ENCODE measurements around the gene TRIM15.
"Not testable (repeated sequence)": the region's sequence is repeated elsewhere in the genome, so short reads cannot be mapped to it uniquely, and the experiment has no call there.

The TRIM15 gene

DNA sequence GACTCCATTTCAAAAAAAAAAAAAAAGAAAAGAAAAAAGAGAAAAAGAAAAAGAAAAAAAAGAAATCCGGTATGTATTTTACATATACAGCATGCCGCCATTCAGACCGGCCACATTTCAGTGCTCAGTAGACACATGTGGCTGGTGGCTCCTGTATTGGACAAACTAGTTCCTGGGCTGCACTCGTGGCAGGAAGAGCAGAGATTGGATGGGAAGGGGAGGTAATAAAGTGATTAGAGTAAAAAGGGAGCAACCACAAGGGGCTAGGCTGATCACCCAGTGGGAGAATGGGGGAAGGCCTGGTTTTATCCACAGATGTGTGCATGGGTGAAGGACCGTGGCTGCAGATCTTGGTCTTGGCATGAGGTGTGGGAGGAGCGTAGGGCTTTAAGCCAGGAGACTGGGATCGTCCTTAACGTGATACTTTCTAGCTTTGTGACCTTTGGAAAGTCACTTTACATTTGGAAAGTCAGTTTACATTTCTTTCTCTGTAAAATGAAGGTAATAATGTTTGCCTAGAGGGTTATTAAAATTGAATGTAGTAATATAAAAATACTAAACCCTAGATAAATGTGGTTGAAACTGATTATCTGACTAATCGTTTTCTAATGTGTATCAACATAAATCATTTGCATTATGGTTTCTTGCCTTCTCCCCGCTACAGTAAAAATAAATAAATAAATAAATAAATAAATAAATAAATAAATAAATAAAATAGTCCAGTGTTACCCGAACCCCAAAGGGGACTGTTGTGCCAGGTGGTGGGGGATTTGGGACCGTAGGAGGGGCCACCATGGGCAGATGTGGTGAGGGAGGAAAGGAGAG, 869 bp upstream of the TRIM15 start:
- no peak for DNase-seq (ENCODE audit: low read depth)

DNA sequence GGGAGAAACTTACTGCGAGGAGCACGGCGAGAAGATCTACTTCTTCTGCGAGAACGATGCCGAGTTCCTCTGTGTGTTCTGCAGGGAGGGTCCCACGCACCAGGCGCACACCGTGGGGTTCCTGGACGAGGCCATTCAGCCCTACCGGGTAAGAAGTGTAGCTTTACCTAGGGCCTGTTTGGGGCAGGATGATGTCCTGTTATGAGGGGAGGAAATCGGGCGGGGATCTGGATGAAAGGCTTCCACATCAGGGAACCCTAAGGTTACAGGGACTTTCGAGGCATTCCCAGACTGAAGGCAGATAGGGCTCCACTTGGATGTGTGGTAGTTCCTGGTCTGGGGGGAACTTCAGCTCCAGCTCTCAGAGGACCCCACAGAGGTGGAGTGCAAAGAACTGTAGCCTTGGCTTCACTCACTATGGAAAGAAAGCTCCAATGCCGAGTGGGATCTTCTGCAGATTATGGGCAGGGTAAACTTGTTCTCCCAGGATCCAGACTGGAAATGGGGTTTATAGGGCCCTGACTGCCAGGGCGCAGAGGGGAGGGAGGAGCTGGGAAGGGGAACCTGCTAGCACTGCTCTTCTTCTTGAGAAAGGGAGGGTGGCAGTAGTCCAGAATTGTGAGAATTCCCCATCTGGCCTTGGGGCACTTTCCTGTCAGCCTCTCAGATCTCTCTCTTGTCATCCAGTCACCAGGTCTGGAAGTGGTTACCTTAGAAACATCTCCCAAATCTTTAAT, 740 bp downstream of the TRIM15 start:
- no peak for DNase-seq (ENCODE audit: low read depth)

- no peak for DNase-seq (ENCODE audit: low read depth)
These were observed 1.4 kb downstream of the TRIM15 start for GRCh38 chr6:30164714-30165113.

DNA sequence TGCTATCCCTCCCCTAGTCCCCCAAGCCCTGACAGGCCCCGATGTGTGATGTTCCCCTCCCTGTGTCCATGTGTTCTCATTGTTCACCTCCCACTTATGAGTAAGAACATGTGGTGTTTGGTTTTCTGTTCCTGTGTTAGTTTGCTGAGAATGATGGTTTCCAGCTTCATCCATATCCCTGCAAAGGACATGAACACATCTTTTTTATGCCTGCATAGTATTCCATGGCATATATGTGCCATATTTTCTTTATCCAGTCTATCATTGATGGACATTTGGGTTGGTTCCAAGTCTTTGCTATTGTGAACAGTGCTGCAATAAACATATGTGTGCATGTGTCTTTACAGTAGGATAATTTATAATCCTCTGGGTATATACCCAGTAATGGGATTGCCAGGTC, 1.9 kb downstream of the TRIM15 start:
- not testable (repeated sequence) for DNase-seq (ENCODE audit: low read depth)

- DNase-seq (ENCODE audit: low read depth), result no peak
These were observed 3.8 kb downstream of the TRIM15 start for GRCh38 chr6:30167101-30167500.

- DNase-seq (ENCODE audit: low read depth), result no peak
These were observed 5.4 kb downstream of the TRIM15 start for GRCh38 chr6:30168741-30169140.

DNA sequence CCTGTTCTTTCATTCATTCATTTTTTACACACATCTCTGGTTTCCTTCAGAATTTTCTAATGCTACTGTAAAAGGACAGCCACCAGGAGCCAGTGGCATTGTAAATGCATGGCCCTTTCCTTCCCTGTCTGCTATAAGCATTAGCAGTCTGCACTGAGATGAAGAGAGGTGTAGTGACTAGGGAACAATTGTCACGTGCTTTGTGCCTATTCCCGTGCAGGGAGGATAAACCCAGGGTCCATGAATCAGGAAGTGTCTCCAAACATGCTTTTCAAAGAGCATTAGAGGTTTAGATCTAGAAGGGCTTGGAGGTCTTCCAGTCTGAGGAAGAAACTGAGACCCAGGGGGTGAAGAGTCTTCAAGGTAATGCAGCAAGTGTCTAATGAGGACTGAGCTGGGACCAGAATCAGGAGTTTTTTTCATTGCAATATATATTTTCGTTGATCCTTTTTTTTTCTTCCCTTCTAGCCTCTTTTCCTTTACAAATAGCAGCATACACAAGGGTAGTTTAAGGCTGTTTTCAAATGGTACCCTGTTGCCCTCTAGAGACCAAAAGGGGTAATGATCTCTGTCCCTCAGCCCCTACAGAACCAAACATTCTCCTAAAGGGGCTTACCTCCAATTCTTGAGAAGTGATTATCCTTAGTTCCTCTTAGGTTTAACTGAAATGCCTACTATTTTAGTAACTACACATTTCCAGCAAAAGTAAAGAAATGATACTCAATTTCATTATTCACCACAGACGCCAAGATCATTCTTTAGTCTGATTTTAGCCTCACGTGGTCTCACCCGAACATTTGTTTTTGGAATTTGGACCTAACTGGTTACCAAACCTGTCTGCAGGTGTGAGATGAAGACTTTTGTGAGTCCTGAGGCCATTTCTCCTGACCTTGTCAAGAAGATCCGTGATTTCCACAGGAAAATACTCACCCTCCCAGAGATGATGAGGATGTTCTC, 6.6 kb downstream of the TRIM15 start:
- no peak for DNase-seq (ENCODE audit: low read depth)

GRCh38 chr6:30171677-30172471, 8.5 kb downstream of the TRIM15 start:
- no peak for DNase-seq (ENCODE audit: low read depth)

GRCh38 chr6:30172681-30173080, 9.3 kb downstream of the TRIM15 start:
- no peak for DNase-seq (ENCODE audit: low read depth)

GRCh38 chr6:30175765-30176164, 12.4 kb downstream of the TRIM15 start:
- DNase-seq (ENCODE audit: low read depth), result no peak

- no peak for DNase-seq (ENCODE audit: low read depth)
These were observed 15.5 kb downstream of the TRIM15 start for GRCh38 chr6:30178837-30179236.

DNA sequence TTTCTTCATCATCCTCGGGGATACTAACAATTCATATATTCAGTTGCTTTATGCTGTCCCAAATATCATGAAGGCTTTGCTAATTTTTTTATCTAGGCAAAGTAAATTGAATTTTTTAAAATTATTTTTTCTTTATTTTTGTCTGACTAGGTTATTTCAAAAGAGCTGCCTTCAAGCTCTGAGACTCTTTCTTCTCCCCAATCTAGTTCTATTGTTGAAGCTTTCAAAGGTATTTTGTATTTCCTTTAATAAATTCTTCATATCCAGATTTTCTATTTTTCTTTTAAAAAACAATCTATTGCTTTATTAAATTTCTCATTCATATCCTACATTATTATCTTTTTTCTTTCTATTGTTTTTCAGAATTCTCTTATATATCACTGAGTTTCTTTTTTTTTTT, 16.8 kb downstream of the TRIM15 start:
- no peak for DNase-seq (ENCODE audit: low read depth)

GRCh38 chr6:30184417-30185031, 21.2 kb downstream of the TRIM15 start:
- no peak for DNase-seq (ENCODE audit: low read depth)

DNA sequence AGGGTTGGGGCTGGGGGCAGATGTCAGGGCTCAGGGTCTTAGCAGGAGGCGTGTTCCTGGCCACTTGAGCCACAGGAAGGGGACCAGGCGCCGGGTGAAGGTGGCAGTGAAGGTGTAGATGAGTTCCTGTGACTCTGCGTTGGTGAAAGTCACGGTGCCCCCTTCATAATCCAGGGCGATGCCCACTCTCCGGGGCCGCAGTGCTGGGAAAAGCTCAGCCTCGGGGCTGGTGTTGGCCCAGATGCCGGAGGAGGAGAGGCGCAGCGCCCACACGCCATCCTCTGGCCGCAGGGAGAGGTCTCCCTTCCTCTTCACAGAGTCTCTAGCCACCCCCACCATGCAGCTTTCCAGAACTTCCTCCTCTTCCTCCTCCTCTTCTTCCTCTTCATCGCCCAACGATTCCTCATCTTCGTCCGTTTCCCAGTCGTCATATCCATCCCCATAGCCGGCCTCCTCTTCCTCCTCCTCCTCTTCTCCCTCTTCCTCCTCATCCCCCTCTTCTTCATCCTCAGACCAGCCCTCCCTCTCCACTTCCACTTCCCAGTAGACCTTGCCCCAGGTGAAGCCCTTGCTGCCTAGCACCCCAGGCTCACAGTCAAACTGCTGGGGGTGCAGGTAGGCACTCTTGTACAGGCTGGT, 22.6 kb downstream of the TRIM15 start:
- DNase-seq (ENCODE audit: low read depth), result no peak

DNA sequence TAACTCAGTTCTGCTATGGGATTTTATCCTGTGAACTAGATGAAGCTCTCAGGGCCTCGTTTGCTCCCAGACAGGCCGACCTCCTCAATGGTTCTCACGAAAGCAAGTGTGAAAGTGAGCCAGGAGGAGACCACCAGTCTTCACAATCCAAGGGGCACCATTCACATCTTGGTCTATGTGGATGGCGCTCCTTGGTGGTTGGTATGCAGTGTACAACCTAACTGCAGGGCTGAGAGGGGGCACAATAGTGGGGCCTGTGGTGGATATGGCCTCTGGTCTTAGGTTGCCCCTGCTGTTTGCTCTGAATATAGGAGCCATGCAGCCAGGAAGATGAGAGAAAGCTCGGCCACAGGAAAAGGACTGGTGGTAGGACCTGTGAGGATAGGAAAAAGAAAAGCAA, 25.2 kb downstream of the TRIM15 start:
- DNase-seq (ENCODE audit: low read depth), result no peak

GRCh38 chr6:30192076-30192475, 28.7 kb downstream of the TRIM15 start:
- no peak for DNase-seq (ENCODE audit: low read depth)

- no peak for DNase-seq (ENCODE audit: low read depth)
These were observed 31.7 kb downstream of the TRIM15 start for GRCh38 chr6:30194797-30195690.

GRCh38 chr6:30195951-30196350, 32.6 kb downstream of the TRIM15 start:
- no peak for DNase-seq (ENCODE audit: low read depth)

- DNase-seq (ENCODE audit: low read depth), result no peak
These were observed 33.0 kb downstream of the TRIM15 start for GRCh38 chr6:30196376-30196775.
